HG03565 (cell line): ENCODE data around the gene FTO.

Experiments used
- ATAC-seq: cut with Tn5 transposase; IDR thresholded peaks from one replicate; pipeline ENCODE4 v1.9.1; 2021; ENCODE audit warnings: mild to moderate bottlenecking, moderate library complexity; ENCODE audit not compliant: unreplicated experiment

The FTO gene

DNA sequence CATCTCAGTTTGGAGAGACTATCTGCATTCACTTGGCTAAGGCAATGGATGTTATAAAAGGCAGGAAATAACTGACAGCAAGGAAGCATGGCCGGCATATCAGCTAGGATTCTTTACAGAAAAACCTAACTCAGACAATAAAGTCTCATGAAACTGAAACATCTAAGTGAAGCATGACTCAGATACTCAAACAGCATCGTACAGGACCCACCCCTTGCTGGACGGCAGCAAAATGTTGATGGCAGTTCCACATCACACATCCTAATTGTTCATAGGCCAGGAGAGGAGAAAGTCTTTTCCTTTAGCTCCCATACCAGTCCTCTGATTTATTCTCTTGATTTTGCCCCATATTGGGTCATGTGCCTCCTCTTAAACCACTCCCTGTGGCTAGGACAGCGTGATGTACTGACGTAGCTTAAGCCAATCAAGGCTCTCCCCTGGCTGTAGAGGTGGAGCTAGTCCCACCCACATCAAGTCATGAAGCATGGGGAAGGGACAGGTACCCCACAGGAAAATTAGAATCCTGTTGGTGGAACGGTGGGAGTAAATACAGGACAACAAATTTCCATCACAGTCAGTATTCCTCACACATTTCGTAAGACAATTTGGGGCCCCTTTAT lies 403.7 kb downstream of the FTO start:
- ATAC-seq = no peak

- no peak for ATAC-seq
These were observed 406.3 kb downstream of the FTO start for GRCh38 chr16:54110016-54110981.

- ATAC-seq = no peak
These were observed 408.7 kb downstream of the FTO start for GRCh38 chr16:54112451-54113206.

DNA sequence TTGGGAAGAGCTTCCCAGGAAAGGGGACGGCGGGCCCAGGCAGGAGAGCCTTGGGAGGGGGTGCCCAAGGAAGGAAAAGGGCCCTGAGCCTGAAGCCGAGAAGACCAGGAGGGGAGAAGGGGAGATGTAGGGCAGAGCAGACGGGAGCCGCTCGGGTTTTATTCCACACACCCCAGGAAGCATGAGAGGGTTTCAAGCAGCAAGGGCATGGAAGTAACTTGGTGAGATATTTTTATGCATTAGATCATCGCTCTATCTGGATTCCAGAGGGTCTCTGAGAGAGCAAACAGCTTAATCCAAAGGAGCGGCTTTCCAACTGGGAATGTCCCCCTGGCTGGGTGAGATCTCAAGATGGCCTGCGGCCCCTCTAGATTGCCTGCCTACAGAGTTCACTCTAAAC lies 411.6 kb downstream of the FTO start:
- ATAC-seq = no peak

DNA sequence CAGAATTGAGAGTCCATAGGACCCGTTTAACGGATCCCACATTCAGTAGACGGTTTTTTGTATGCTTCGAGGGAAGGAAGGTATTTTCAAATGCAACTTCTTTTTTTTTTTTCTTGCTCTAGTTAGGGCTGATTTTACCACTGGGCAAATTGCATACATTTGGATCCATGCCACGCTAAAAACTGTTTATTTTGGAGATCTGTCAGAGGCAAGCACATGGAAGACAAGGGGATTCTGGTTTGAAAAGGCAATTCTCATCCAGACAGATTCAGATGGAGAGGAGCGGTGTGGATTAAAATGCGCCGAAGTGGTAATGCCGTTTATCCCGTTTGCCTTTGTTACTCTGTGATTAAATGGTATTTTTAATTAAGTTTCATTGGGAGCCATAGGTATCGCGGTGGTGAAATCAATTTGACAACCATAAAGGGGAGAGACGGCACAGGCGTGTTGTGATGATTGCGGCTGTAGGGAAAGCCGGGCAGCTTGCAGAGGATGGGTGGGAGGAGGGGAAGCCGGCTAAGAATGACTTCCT lies 412.2 kb downstream of the FTO start:
- no peak for ATAC-seq

DNA sequence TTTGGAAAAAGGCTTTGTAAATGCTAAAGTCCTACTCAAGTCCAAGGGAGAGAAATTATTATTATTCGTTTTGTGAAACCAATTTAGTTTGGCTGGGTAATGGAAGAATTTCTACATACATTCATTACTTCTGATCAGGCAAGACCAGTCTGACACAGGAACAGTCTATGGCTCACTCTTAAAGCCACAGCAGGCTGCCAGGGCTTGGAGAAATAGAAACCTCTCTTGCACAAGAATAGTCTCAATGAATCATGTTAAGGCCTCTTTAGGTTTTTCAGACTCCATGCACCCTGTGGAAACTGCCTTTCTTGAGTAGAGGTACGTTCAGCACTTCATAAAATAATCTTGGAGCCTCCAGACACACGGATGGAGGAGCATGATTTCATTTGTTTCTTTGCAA lies 414.9 kb downstream of the FTO start:
- no peak for ATAC-seq

- ATAC-seq = no peak
These were observed 417.0 kb downstream of the FTO start for GRCh38 chr16:54120846-54121480.

- no peak for ATAC-seq
These were observed 417.8 kb downstream of the FTO start for GRCh38 chr16:54121539-54122295.

- ATAC-seq = no peak
These were observed 419.8 kb downstream of the FTO start for GRCh38 chr16:54123766-54124165.

DNA sequence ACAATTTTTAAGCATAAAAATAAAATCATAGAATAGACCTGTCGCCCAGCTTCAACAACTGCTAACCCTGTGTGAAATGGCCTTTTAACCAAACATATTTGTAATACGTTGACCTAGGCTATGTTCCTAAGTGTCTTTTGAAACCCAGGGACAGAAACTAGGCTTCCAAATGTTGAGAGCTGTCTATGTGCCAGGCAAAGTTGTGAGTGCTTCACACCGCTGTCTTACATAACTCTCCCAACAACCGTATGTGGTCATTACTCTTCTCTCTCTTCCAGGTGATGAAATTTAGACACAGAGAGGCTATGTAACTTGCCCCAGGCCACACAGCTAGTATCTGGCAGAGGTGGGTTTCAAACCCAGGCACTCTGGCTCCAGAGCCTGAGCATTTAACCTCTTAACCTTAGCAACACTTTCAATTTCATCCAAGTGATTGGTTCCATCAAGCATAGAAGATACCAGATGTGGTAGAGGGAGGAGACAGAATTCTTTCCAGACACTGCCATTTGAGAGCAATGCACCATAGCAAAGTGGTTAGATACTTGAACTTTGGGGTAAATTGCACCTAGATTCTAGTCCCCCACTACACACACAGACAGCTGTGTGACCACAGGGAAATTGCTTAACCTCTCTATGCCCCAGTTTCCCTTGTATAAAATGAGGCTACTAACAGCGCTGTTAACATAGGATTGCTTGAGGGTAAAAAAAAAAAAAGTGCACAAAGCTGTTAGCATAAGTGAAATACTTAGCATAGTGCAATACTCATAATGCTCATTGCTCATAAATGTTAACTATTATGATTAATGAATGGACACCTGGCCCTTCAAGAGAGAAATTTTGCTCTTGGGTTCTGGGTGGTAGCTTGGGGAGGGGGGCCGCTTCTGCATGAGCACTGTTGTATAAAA lies 422.0 kb downstream of the FTO start:
- no peak for ATAC-seq

DNA sequence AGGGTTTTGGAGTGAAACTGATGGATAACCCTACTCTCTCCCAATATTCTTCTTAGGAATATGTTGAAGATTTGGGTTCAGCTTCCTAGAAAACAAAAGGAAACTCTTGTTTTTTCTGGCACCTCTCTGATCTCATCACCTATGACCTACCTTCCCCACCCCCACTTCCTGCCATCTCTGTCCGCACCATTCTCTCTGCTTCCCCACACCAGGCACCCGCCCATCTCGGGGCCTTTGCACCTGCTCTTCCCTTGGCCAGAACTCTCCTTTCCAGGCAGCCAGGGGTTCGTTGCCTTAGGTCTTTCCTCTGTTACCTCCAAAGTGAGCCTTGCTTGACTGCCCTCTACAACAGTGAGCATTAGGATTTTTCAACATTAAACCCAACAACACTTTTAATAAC lies 423.0 kb downstream of the FTO start:
- ATAC-seq = no peak

DNA sequence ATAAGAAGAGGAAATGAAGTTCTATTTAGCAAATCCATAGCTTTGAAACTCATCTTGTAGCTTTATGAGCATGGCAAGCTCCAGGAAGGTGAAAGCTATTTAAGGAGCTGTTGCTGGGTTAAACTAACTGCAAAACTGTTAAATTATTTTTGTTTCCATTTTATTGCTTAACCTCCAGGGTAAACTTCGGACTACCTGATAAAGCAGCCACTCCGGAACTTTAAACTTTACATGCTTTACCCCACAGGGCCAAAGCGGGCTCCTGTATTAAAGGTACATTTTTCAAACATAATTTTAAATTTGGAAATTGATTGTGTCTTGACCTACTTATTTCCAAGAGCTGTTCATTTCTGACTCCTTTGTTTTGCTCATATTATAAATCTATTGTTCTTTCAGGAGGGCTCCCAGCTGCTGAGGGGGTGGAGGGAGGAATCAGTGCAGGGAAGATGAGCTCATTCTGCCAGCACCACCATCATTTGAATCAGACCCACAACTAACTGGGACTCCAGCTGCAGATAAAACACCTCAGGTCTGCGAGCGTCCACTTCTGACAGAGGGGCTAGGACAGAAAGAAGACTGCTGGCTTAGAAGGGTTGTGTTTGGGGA lies 424.8 kb downstream of the FTO start:
- ATAC-seq = no peak

DNA sequence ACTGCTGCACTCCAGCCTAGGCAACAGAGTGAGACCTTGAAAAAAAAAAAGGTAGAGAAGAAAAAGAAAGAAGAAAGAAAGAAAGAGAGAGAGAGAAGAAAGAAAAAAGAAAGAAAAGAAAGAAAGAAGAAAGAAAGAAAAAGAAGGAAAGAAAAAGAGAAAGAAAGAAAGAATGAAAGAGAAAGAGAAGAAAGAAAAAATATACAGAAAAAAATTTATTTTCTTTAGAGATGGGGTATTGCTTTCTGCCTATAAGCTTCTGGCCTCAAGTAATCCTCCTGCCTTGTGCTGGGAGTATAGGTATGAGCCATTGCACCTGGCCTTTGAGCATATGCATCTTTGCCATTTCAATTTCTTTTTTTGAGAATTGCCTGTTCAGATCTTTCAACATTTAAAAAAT lies 425.9 kb downstream of the FTO start:
- ATAC-seq = no peak

GRCh38 chr16:54135361-54136275 lies 431.7 kb downstream of the FTO start:
- no peak for ATAC-seq

DNA sequence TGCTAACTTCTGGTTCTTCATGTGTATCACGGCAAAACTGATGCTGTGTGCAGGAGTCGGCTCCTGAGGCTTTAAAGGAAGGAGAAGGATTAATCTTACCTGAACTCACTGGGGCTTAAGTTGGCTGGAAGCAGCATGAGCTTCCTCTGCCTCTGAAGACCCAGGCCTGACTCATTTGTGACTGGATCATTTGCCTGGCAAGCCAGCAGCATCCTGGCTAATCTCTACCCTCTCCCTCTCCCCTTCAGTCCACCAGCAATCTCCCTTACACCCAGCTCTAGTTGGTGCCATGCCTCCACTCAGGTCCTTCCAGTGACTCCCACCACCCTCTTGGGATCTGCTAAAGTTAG lies 432.3 kb downstream of the FTO start:
- ATAC-seq = no peak

GRCh38 chr16:54140057-54140787 lies 436.3 kb downstream of the FTO start:
- no peak for ATAC-seq

DNA sequence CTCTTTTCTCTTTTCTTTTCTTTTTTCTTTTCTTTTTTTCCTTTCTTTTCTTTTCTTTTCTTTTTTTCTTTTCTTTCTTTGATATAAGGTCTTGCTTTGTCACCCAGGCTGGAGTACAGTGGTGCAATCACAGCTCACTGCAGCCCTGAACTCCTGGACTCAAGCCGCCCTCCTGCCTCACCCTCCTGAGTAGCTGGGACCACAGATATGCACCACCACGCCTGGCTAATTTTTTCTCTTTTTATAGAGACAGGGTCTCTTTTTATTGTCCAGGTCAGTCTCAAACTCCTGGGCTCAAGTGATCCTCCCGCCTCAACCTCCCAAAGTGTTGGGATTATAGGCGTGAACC lies 436.8 kb downstream of the FTO start:
- ATAC-seq = no peak
